ENCODE results near the gene PKNOX2. TPM values are rescaled to one million over a fixed set of nuclear protein-coding genes. Genes with fewer than 3 reads are reported as not detected.
A peak's percentile ranks its signal among the peaks of the same experiment; 100 is the strongest.

Gene PKNOX2
- total and polyA plus RNA-seq, 2 of the 8 experiments (the other 6 are each of a cell fraction or from before 2014, with no cell fraction given) = 2.0 TPM

DNA sequence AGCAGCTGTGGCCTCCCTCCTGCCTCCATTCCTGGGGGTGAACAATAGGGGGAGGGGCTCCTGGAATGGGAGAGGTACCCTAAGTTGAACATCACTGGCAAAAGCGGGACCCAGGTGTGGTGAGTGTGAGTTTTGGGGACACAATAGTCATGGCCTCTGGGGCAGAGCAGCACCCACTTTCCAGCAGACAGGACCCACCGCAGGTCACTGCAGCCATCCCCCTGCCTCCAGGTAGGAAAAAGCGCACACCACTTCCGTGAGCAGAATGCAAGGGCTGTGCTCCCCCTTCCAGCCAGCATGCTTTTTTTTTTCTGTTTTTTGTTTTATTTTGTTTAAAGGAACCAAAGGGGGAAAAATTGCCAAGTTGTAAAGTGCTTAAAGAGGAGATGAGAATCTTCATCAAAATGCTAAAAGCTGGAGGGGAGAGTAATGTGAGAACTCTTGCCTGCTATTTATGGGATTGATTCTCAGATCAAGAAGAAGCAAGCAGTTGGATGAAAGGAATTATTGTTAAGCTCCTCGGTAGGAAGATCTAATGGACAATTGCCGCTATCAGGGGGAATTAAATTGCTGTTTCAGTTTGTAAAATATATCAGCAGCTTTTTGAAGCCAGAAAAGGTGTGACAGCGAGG is 178.7 kb downstream of the PKNOX2 start:
- Histone ChIP-seq H3K27me3 (replicated peaks in 1 of 4; ENCODE audit: control insufficient read depth in 3 of 4, extremely low read depth in 1 of 4, insufficient read depth in 3 of 4, low read length in 3 of 4) (peaks cover 0 to 10% (median 3%) of the 10 kb centered on the region in 4 experiments; a peak in 3 of 7 replicates), H3K36me3 (ENCODE audit: control insufficient read depth in 2 of 4, insufficient read depth in 4 of 4, low read length in 3 of 4) (no peaks in the 10 kb centered on the region), H2BK120ac (replicated peaks; ENCODE audit: low read depth, low read length) (no peak overlapping the region), H3K23ac (ENCODE audit: insufficient read length) (no peak overlapping the region), H4K20me1 (replicated peaks in 1 of 2; ENCODE audit: control insufficient read depth in 1 of 2, insufficient read depth in 2 of 2, low read length in 2 of 2) (no peaks in the 10 kb centered on the region), H3K79me2 (ENCODE audit: control insufficient read depth in 1 of 2, insufficient read depth in 2 of 2, low read length in 2 of 2) (no peaks in the 10 kb centered on the region), H4K8ac (ENCODE audit: extremely low read depth, insufficient read depth, low read length) (peak overlapping the region; percentile 28; the same call in 1 of the 2 replicates), H3K4ac (replicated peaks; ENCODE audit: insufficient read length, low read depth, low read length) (peak overlapping the region; percentile 32), H4K91ac (replicated peaks; ENCODE audit: insufficient read length, low read length) (peak overlapping the region; percentile 66), H4K5ac (ENCODE audit: insufficient read length, low read depth, low read length) (no peak overlapping the region), H3K9me3 (ENCODE audit: insufficient read depth in 2 of 2, low read depth in 1 of 2, low read length in 1 of 2) (no peaks in the 10 kb centered on the region), H3K4me1 (replicated peaks in 1 of 4; ENCODE audit: control insufficient read depth in 3 of 4, insufficient read depth in 4 of 4, low read length in 3 of 4) (peaks cover 0 to 22% (median 9%) of the 10 kb centered on the region in 4 experiments; a peak in 6 of 7 replicates), H3K79me1 (ENCODE audit: low read depth, low read length) (no peaks in the 10 kb centered on the region), H2BK20ac (ENCODE audit: low read length) (no peak overlapping the region), H2BK12ac (ENCODE audit: low read depth, low read length) (no peak overlapping the region), H3K9ac (replicated peaks in 1 of 4; ENCODE audit: extremely low read depth in 1 of 4, low read depth in 3 of 4, low read length in 3 of 4) (no peak overlapping the region), H2AK5ac (ENCODE audit: low read depth, low read length) (no peak overlapping the region), H2BK15ac (ENCODE audit: low read length) (peak overlapping the region; percentile 61; the same call in 1 of the 2 replicates), H2AFZ (ENCODE audit: low read length) (no peak overlapping the region), H2BK5ac (ENCODE audit: low read depth, low read length) (no peak overlapping the region), H3K14ac (ENCODE audit: insufficient read length) (no peak overlapping the region), H3K18ac (ENCODE audit: extremely low read depth, low read length) (no peak overlapping the region), H3K23me2 (ENCODE audit: low read depth, low read length) (no peaks in the 10 kb centered on the region), H3K27ac (ENCODE audit: low read depth, low read length) (no peak overlapping the region), H3K4me2 (ENCODE audit: insufficient read depth in 1 of 2, low read depth in 2 of 2, low read length in 2 of 2) (no peak overlapping the region), H3K56ac (replicated peaks; ENCODE audit: insufficient read length, low read depth, low read length) (no peak overlapping the region), H3K4me3 (ENCODE audit: extremely low read depth in 1 of 4, insufficient read depth in 2 of 4, low read depth in 3 of 4, low read length in 4 of 4) (no peak overlapping the region)
- 82% methylated on average over 7 of the region's 7 CpGs; no CpG with 5 or more reads in 1 of the 2 experiments for WGBS, 2 experiments (ENCODE audit: extremely low coverage in 1 of 2, insufficient coverage in 1 of 2, insufficient read length in 1 of 2, insufficient replicate concordance in 2 of 2, low coverage in 1 of 2, low lambda C conversion rate in 2 of 2, missing lambda C conversion rate in 1 of 2)
- ChIA-PET POLR2A (ENCODE audit: partially characterized antibody) (no interaction called here), CTCF (ENCODE audit: partially characterized antibody) (interaction anchor here (0.7 to 25.6 kb wide), 25 partner anchors 12 to 261 kb away, joined by 3 to 486 read pairs (median 17); partner anchors contain the start of gene PKNOX2)
- FAIRE-seq = no peak
- no peak for DNase-seq (ENCODE audit: low read depth in 1 of 2, low spot score in 2 of 2)
- no peak for TF ChIP-seq HDAC2 (IDR thresholded peaks at IDR 0.05; ENCODE audit: borderline replicate concordance in 1 of 2, low read depth in 2 of 2, low read length in 2 of 2)
- no peak for TF ChIP-seq SIN3A (conservative IDR thresholded peaks at IDR 0.05 in 1 of 2, IDR thresholded peaks at IDR 0.05 in 1 of 2; ENCODE audit: low read depth in 1 of 2, low read length in 2 of 2)
- TF ChIP-seq EZH2 (IDR thresholded peaks at IDR 0.05; ENCODE audit: low read depth, low read length, severe bottlenecking) = no peak
- no peak for TF ChIP-seq SUZ12 (IDR thresholded peaks at IDR 0.05; ENCODE audit: low read length)
- TF ChIP-seq, protein P1, sequence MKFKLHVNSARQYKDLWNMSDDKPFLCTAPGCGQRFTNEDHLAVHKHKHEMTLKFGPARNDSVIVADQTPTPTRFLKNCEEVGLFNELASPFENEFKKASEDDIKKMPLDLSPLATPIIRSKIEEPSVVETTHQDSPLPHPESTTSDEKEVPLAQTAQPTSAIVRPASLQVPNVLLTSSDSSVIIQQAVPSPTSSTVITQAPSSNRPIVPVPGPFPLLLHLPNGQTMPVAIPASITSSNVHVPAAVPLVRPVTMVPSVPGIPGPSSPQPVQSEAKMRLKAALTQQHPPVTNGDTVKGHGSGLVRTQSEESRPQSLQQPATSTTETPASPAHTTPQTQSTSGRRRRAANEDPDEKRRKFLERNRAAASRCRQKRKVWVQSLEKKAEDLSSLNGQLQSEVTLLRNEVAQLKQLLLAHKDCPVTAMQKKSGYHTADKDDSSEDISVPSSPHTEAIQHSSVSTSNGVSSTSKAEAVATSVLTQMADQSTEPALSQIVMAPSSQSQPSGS (IDR thresholded peaks at IDR 0.05; ENCODE audit: low read length) = no peak
- no peak for TF ChIP-seq ASH2L (IDR thresholded peaks at IDR 0.05; ENCODE audit: low read length)
- TF ChIP-seq BRCA1 (IDR thresholded peaks at IDR 0.05; ENCODE audit: low read depth, low read length) = no peak
- no peak for TF ChIP-seq SIX5 (IDR thresholded peaks at IDR 0.05; ENCODE audit: low read depth, low read length)
- no peak for TF ChIP-seq ZNF274 (IDR thresholded peaks at IDR 0.05; ENCODE audit: borderline replicate concordance, extremely low read depth, low read length)
- TF ChIP-seq POLR2A (IDR thresholded peaks at IDR 0.05; ENCODE audit: control extremely low read depth in 1 of 2, low read depth in 2 of 2, low read length in 2 of 2) = no peak
- no peak for TF ChIP-seq SP2 (IDR thresholded peaks at IDR 0.05; ENCODE audit: low read length)

All from H1 (cell line).